ENCODE results near the gene MLXIPL.
"Not testable (repeated sequence)": the region's sequence is repeated elsewhere in the genome, so short reads cannot be mapped to it uniquely, and the experiment has no call there.

MLXIPL gene

DNA sequence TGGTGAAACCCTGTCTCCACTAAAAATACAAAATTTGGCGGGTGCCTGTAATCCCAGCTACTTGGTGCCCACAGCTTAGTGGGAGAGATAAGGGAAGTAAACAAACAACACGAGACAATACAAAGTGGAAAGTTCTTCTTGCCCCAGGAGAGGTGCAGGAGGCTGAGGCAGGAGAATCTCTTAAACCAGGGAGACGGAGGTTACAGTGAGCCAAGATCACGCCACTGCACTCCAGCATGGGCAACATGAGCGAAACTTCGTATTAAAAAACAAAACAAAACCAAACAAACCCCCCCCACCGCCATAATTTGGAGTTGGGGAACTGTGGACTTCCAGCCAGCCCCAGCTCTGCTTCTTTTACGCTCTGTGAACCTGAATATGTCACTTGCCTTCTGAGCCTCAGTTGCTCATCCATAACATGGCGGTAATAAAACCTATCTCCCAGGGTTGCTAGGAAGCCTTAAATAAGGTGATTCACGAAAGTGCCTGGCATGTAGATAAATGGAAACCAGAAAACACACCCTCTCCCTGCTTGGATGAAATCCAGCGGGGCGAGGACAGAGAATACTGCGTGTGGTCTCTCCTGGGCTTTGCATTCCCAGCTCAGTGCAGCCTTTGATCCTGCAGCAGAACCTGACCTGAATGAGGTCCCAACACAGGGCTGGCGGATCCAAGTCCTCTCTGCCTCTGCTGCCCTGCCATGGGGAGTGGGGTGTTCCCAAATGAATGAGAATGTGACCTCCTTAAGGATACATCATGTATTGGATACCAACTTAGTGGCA is 10.2 kb downstream of the MLXIPL start:
- no peak for DNase-seq (ENCODE audit: low read depth in 2 of 2)

GRCh38 chr7:73612598-73613269 is 11.6 kb downstream of the MLXIPL start:
- DNase-seq (ENCODE audit: low read depth in 2 of 2), result no peak

DNA sequence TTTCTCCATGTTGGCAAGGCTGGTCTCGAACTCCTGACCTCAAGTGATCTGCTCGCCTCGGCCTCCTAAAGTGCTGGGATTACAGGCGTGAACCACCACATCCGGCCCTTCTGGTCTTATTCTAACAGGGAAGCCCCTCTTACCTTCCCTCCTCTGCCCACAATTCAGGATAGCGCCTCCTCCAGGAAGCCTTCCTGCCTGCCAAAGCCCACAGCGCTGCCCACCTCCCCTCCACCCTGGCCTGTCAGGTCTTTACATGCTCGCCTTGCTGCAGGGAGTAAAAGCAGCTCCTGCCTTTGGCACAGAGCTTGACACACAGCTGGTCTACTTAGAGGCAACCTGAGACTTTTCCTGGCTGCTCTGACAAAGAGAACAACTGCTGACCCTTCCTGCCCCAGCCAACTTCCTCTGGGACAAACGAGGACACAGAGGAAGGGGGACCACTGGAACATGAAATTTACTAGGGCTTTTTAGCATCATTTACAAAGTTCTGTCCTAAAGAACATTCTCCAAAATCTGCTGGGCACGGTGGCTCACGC is 13.2 kb downstream of the MLXIPL start:
- no peak for DNase-seq (ENCODE audit: low read depth in 2 of 2)

DNA sequence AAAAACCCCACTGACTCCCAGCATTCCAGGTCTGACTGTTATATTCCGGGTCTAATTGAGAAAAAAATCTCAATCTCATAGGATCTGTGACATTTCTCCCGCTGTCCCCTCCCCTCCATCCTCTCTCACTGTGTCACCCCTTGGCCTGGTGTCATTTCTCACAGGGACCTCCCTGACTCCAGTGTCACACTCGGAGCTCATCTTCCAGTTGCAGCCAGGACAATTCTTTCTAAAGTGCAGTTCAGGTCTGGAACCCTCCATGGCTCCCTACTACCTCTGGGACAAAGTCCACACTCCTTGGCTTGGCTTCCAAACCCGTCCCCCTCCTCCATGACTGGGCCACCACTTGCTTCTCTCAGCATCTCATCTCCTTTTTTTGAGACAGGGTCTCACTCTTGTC is 14.2 kb downstream of the MLXIPL start:
- DNase-seq (ENCODE audit: low read depth in 2 of 2), result no peak

GRCh38 chr7:73607692-73607983 is 16.7 kb downstream of the MLXIPL start:
- not testable (repeated sequence) for DNase-seq (ENCODE audit: low read depth in 2 of 2)

DNA sequence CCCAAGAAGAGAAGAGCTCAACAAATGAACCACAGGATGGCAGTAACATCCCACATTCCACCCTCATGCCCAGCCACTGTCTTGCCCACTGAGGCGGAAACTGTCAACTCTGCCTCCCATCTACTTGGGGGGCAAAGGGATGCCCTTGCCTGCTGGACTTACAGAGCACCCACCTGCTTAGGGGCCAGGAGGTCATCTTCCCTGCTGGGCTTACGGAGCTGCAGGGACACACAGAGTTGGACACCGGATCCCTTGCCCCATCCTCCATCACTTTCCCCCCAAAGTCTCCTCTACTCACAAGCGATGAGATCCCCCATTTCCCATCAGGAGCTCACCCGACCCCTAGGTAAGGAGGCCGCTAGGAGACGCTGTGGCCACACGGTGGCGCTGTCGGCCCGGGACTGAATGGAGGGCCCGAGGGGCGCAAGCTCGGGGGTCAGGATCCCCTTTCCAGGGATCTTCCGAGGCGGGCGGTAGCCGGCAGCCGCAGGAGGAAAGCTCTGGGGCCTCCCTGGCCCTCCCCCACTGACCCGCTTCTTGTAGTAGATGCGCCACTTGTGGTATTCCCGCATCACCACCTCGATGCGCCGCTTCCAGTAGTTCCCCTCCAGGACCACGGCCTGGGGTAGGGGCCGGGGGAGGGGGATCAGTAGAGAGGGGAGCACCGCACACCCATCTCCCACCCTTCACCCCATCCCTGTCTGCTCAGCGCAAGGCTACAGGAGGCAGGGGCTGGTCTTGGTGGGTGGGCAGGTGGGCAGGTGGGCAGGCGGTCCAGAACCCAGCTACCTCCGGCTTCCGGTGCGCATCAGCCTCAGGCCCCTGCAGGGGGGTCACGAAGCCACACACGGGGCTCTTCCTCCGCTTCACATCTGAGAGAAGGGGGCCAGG is 17.3 kb downstream of the MLXIPL start:
- no peak for DNase-seq (ENCODE audit: low read depth in 2 of 2)

- no peak for DNase-seq (ENCODE audit: low read depth in 2 of 2)
These were observed 18.6 kb downstream of the MLXIPL start for GRCh38 chr7:73605601-73606220.

GRCh38 chr7:73602721-73603651 is 21.3 kb downstream of the MLXIPL start:
- DNase-seq (ENCODE audit: low read depth in 2 of 2), result no peak

- no peak for DNase-seq (ENCODE audit: low read depth in 2 of 2)
These were observed 24.4 kb downstream of the MLXIPL start for GRCh38 chr7:73599916-73600315.

- DNase-seq (ENCODE audit: low read depth in 2 of 2), result no peak
These were observed 25.0 kb downstream of the MLXIPL start for GRCh38 chr7:73599151-73599882.

DNA sequence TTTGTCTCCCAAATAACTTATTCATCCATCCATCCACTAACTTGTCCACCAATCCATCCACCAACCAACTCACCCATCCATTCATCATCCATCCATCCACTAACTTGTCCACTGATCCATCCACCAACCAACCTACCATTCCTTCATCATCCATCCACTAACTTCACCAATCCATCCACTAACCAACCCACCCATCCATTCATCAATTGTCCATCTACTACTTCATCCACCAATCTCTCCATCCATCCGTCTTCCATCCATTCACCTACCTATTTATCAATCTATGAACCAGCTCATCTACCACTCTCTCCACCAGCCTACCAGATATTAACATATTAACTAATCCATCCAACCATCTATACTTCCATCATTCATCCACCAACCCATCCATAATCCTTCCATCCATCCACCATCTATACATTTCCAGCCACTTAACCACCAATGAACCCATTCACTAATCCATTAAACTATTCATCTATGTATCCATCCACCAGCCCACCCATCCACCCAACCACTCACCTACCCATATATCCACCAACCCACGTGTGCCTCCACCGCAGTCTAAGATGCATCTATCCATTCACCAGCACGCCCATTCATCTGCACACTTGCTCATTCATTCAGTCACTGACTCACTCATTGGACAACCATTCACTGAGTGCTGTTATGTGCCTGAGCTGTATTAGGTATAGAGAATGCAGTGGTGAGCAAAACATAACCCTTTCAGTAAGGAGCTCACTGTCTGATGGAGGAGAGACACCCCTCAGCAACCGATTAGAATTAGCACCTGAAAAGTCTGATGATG is 26.1 kb downstream of the MLXIPL start:
- DNase-seq (ENCODE audit: low read depth in 2 of 2), result no peak

DNA sequence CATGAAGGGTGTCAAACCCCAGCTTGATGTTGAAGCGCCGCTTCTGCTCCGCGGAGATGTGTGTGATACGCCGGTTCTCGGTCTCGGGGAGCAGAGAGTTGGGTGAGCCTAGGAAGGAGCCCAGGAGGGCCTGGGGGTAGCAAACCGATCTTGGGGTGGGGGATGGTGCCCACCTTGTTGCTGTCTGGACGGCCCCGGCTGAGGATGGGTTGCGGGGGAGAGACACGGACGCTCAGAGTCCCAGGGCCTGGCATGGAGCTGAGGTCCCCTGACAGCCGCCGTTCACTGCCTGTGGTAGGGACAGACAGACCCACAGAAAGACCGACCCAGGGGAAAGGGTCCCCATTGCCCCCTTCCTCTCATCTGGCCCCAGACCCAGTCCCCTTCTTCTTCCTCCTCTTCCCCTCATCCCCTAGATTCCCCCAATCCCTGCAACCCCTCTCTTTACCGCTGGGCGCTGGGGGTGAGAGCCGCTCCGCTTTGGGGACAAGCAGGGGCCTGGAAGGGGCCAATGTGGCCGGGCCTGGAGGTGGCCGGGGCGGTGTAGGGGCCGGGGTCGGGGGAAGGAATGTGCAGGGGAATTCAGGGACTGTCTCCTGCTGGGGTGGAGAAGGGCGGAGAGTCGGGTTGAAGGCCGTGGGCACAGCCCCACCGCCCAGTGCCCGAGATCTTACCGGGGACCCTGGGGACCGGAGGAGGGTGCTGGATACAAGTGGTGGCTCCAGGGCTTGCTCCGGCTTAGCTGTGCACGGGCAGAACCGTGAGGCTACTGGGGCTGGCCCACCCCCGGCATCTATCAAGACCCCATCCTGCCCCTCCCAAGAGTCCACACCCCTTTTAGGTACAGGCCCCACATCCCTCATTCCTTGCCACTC is 27.9 kb downstream of the MLXIPL start:
- DNase-seq (ENCODE audit: low read depth in 2 of 2), result no peak

- no peak for DNase-seq (ENCODE audit: low read depth in 2 of 2)
These were observed 29.0 kb downstream of the MLXIPL start for GRCh38 chr7:73595358-73595757.

- DNase-seq (ENCODE audit: low read depth in 2 of 2), result no peak
These were observed 30.9 kb downstream of the MLXIPL start for GRCh38 chr7:73593207-73594045.

- DNase-seq (ENCODE audit: low read depth in 2 of 2), result no peak
These were observed 37.4 kb downstream of the MLXIPL start for GRCh38 chr7:73586911-73587310.

GRCh38 chr7:73585196-73585595 is 39.1 kb downstream of the MLXIPL start:
- DNase-seq (ENCODE audit: low read depth in 2 of 2), result no peak

DNA sequence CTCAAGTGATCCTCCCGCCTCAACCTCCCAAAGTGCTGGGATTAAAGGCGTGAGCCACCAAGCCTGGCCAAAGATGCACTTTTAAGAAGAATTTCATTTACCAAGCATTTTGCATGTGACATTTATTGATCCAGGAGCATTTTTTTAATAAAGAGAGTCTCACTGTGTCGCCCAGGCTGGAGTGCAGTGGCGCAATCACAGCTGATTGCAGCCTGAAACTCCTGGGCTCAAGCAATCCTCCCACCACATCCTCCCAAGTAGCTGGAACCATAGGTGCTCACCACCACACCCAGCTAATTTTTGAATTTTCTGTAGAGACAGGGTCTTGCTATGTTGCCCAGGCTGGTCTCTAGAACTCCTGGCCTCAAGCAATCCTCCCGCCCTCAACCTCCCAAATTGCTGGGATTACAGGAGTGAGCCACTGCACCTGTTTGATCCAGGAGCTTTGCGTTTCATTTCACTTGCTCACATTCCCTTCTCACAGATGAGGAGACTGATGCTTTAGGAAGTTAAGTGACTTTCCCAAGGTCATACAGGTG is 41.6 kb downstream of the MLXIPL start:
- DNase-seq (ENCODE audit: low read depth in 2 of 2), result no peak

Measured in fibroblast of skin of left biceps (primary cell).